Adrenal gland (tissue), 12 donors: ENCODE results near the gene TLL1. TPM values are rescaled to one million over a fixed set of nuclear protein-coding genes. Genes with fewer than 3 reads are reported as not detected.

ENCODE experiments used
- DNase-seq, 7 donors: peaks; one replicate each; pipeline ENCODE4 v3.0.0-alpha.2; 2019 to 2020
- H3K27ac ChIP-seq, 5 donors: fragments of 200-600 bp; sonication (generic) in 4 of 5; 1 replicate in 3 of 5; 2 replicates in 2 of 5; pipeline versions ENCODE4 v1.5.1 to v1.8.0; 2016 to 2020; ENCODE audit warnings: mild to moderate bottlenecking in 1 of 5
- H3K27me3 ChIP-seq: fragments of 200-600 bp; 2 replicates; pipeline ENCODE4 v1.8.0; 2021
- H3K36me3 ChIP-seq, 2 donors: fragments of 200-600 bp; replicated peaks in 1 of 2; 1 replicate in 1 of 2; 2 replicates in 1 of 2; pipeline versions ENCODE4 v1.5.1 to v1.8.0; 2018 to 2022
- H3K4me1 ChIP-seq, 2 donors: fragments of 200-600 bp; replicated peaks in 1 of 2; 1 replicate in 1 of 2; 2 replicates in 1 of 2; pipeline versions ENCODE4 v1.5.1 to v1.8.0; 2018 to 2021
- H3K4me3 ChIP-seq, 4 donors: fragments of 200-600 bp; sonication (generic) in 3 of 4; one replicate each; pipeline ENCODE4 v1.5.1; 2016 to 2018
- H3K9me3 ChIP-seq, 3 donors: fragments of 200-600 bp; sonication (generic) in 1 of 3; replicated peaks in 1 of 3; 1 replicate in 2 of 3; 2 replicates in 1 of 3; pipeline versions ENCODE4 v1.5.1 to v1.8.0; 2016 to 2021
- CTCF ChIP-seq, 6 experiments: fragments of 450-650 bp in 4 of 6; fragments of 200-600 bp in 2 of 6; sonication (generic) in 1 of 6; IDR thresholded peaks; 1 replicate in 5 of 6; 2 replicates in 1 of 6; pipeline versions ENCODE4 v1.5.1 to v1.8.0; 2016 to 2021; ENCODE audit warnings: antibody characterized with exemption in 6 of 6, mild to moderate bottlenecking in 2 of 6, moderate library complexity in 1 of 6
- POLR2A ChIP-seq, 2 donors: fragments of 450-650 bp; IDR thresholded peaks; one replicate each; pipeline ENCODE4 v1.6.1; 2017; ENCODE audit warnings: antibody characterized with exemption in 2 of 2, mild to moderate bottlenecking in 2 of 2, moderate library complexity in 1 of 2
- WGBS, 4 donors: extraction: QIAGEN DNeasy Blood & Tissue Kit in 2 of 4; methylation state at CpG; one replicate each; pipeline versions ENCODE4 v1.1.5 to v1.1.7; 2013 to 2017; 5-methylcytosine and 5-hydroxymethylcytosine counted together
- intact Hi-C, 2 donors: fragments of 100-400 bp; cut with DNase I; formaldehyde crosslinking; loops; one replicate each; pipeline versions ENCODE4 v1.14.1 to v1.15.0; 2022 to 2023
- polyA plus RNA-seq, 3 donors: library from polyadenylated mRNA; stranded (reverse); fragments of 200-250 nt in 2 of 3; fragments of 350-450 nt in 1 of 3; fragmentation: Illumina TruSeq in 1 of 3; extraction: RNeasy Lipid Tissue Mini Kit (QIAGEN cat#74804) in 1 of 3; gene quantifications; one replicate each; pipeline ENCODE4 v1.2.3, GENCODE V29; 2013 to 2014
- total RNA-seq, 9 donors: library from RNA; depleted of rRNA in 4 of 9; stranded (reverse); fragments of >200 nt in 4 of 9; fragments of 120-200 nt in 1 of 9; fragmentation: NEBNext Ultra II Directional in 1 of 9; extraction: Animal tissue kit (Norgen Biotek cat#: 25700) in 1 of 9; gene quantifications; one replicate each; pipeline versions ENCODE4 v1.1.0 to v1.2.4, GENCODE V29; 2013 to 2023
- donor health status: healthy with polysubstance abuse.
- donor health status: Bipolar disorder and iron deficiency.
- donor health status: DM: yes; HTN: yes; CAD: no.
- donor health status: DM: no; HTN: no; CAD: no.
- donor health status: DM: no; HTN: no; CAD: no.
- donor health status: DM: yes; HTN: yes; CAD: no.

The TLL1 gene
- total and polyA plus RNA-seq, 12 donors = 1.00 to 12.7 (median 2.1) TPM

- no peaks in the 10 kb centered on the region for H3K36me3 ChIP-seq
- no peak for TF ChIP-seq CTCF (IDR thresholded peaks at IDR 0.05)
- TF ChIP-seq POLR2A (IDR thresholded peaks at IDR 0.05) = no peak
- no peak for DNase-seq
- H3K27ac ChIP-seq = no peak overlapping the region
- no peaks in the 10 kb centered on the region for H3K4me1 ChIP-seq
- intact Hi-C loops = no loop called here
- 68 to 81% (median 75%) methylated on average over 4 of the region's 4 CpGs for WGBS, 4 donors
- no peak overlapping the region for H3K4me3 ChIP-seq
- H3K9me3 ChIP-seq = no peaks in the 10 kb centered on the region
- no peaks in the 10 kb centered on the region for H3K27me3 ChIP-seq
Measured at GRCh38 chr4:165991325-165992180, 118.5 kb downstream of the TLL1 start.

- TF ChIP-seq CTCF (IDR thresholded peaks at IDR 0.05) (no peak), POLR2A (IDR thresholded peaks at IDR 0.05) (no peak)
- Histone ChIP-seq H3K4me3 (no peak overlapping the region), H3K4me1 (no peaks in the 10 kb centered on the region), H3K27me3 (no peaks in the 10 kb centered on the region), H3K9me3 (no peaks in the 10 kb centered on the region), H3K36me3 (no peaks in the 10 kb centered on the region), H3K27ac (no peak overlapping the region)
- intact Hi-C loops = no loop called here
- no peak for DNase-seq
- WGBS, 4 donors = 49 to 64% (median 54%) methylated on average over 1 of the region's 1 CpG
Measured at GRCh38 chr4:165992283-165992682, 119.2 kb downstream of the TLL1 start.

- no peak for DNase-seq
- intact Hi-C loops = no loop called here
- Histone ChIP-seq H3K4me1 (no peaks in the 10 kb centered on the region), H3K27me3 (no peaks in the 10 kb centered on the region), H3K36me3 (no peaks in the 10 kb centered on the region), H3K27ac (no peak overlapping the region), H3K9me3 (no peaks in the 10 kb centered on the region), H3K4me3 (no peak overlapping the region)
- WGBS, 4 donors = 42 to 67% (median 48%) methylated on average over 1 of the region's 1 CpG
- TF ChIP-seq CTCF (IDR thresholded peaks at IDR 0.05) = no peak
- TF ChIP-seq POLR2A (IDR thresholded peaks at IDR 0.05) = no peak
Measured at GRCh38 chr4:165994701-165995100, 121.7 kb downstream of the TLL1 start.

GRCh38 chr4:166003811-166004210, 130.8 kb downstream of the TLL1 start:
- H3K36me3 ChIP-seq = no peaks in the 10 kb centered on the region
- intact Hi-C loops = no loop called here
- H3K4me1 ChIP-seq = no peaks in the 10 kb centered on the region
- H3K4me3 ChIP-seq = no peak overlapping the region
- H3K27ac ChIP-seq = no peak overlapping the region
- DNase-seq = no peak
- WGBS, 4 donors = 67 to 72% (median 69%) methylated on average over 2 of the region's 2 CpGs
- TF ChIP-seq POLR2A (IDR thresholded peaks at IDR 0.05) (no peak), CTCF (IDR thresholded peaks at IDR 0.05) (no peak)
- no peaks in the 10 kb centered on the region for H3K9me3 ChIP-seq
- no peaks in the 10 kb centered on the region for H3K27me3 ChIP-seq
